ENCODE data around the gene C1QL4.

DNA sequence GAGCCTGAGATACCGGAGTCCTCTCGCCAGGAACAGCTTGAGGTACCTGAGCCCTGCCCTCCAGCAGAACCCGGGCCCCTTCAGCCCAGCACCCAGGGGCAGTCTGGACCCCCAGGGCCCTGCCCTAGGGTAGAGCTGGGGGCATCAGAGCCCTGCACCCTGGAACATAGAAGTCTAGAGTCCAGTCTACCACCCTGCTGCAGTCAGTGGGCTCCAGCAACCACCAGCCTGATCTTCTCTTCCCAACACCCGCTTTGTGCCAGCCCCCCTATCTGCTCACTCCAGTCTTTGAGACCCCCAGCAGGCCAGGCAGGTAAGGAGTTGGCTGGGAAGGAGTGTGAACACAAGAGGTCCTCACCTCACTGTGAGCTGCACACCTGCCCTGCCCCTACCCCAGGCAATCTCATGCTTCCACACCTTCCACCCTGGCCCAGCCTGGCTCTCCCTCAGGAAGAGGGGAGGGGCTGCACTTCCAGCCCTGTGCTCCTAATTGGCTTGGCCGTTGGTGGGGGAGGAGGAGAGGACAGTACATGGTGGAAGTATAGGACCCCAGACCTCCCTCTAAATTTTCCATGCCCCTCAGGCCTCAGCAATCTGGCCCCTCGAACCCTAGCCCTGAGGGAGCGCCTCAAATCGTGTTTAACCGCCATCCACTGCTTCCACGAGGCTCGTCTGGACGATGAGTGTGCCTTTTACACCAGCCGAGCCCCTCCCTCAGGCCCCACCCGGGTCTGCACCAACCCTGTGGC lies 6.2 kb downstream of the C1QL4 start:
- TF ChIP-seq, protein P1, sequence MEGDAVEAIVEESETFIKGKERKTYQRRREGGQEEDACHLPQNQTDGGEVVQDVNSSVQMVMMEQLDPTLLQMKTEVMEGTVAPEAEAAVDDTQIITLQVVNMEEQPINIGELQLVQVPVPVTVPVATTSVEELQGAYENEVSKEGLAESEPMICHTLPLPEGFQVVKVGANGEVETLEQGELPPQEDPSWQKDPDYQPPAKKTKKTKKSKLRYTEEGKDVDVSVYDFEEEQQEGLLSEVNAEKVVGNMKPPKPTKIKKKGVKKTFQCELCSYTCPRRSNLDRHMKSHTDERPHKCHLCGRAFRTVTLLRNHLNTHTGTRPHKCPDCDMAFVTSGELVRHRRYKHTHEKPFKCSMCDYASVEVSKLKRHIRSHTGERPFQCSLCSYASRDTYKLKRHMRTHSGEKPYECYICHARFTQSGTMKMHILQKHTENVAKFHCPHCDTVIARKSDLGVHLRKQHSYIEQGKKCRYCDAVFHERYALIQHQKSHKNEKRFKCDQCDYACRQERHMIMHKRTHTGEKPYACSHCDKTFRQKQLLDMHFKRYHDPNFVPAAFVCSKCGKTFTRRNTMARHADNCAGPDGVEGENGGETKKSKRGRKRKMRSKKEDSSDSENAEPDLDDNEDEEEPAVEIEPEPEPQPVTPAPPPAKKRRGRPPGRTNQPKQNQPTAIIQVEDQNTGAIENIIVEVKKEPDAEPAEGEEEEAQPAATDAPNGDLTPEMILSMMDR (IDR thresholded peaks at IDR 0.05; ENCODE audit: low read length): no peak
- TF ChIP-seq EZH2 (IDR thresholded peaks at IDR 0.05; ENCODE audit: borderline replicate concordance, low read length): no peak

Measured in OCI-LY1 (cell line).